KBM-7 (cell line): Measurements from ENCODE around the gene BABAM1.
"Not testable (repeated sequence)": the region's sequence is repeated elsewhere in the genome, so short reads cannot be mapped to it uniquely, and the experiment has no call there.

Source experiments
- DNase-seq: peaks from one replicate; pipeline ENCODE4 v3.0.0-alpha.2; 2015
- in situ Hi-C: fragments of 300-500 bp; cut with MboI; formaldehyde crosslinking; loops from 2 replicates; pipeline ENCODE4 v1.14.3; 2020; ENCODE audit warnings: low sequenced_read_pairs, low pct_unique_long_range_greater_than_20kb, mixed read lengths

Gene BABAM1

GRCh38 chr19:17294051-17294891, 27.0 kb downstream of the BABAM1 start:
- peak; percentile 53 for DNase-seq
- in situ Hi-C loops = no loop called here

GRCh38 chr19:17295551-17295950, 28.3 kb downstream of the BABAM1 start:
- in situ Hi-C loops, DNase-seq: not testable (repeated sequence)

GRCh38 chr19:17296273-17296672, 29.0 kb downstream of the BABAM1 start:
- in situ Hi-C loops = no loop called here
- no peak for DNase-seq

GRCh38 chr19:17296976-17297375, 29.7 kb downstream of the BABAM1 start:
- no peak for DNase-seq
- in situ Hi-C loops = no loop called here

- in situ Hi-C loops = no loop called here
- no peak for DNase-seq
These were observed 33.9 kb downstream of the BABAM1 start for GRCh38 chr19:17300992-17301619.

GRCh38 chr19:17302391-17303166, 35.3 kb downstream of the BABAM1 start:
- in situ Hi-C loops = no loop called here
- DNase-seq = peak; percentile 46

GRCh38 chr19:17303167-17303939, 36.1 kb downstream of the BABAM1 start, which contains the start of gene ABHD8:
Gene ABHD8 (minus strand): TSS chr19:17303425. CDS start chr19:17301616, 1,809 bp downstream.
- DNase-seq = peak; percentile 92
- in situ Hi-C loops = no loop called here

- in situ Hi-C loops = no loop called here
- no peak for DNase-seq
These were observed 36.7 kb downstream of the BABAM1 start for GRCh38 chr19:17303940-17304267.

- no peak for DNase-seq
- in situ Hi-C loops = no loop called here
These were observed 37.4 kb downstream of the BABAM1 start for GRCh38 chr19:17304386-17305215.

GRCh38 chr19:17305216-17305516, 37.9 kb downstream of the BABAM1 start:
- in situ Hi-C loops = no loop called here

GRCh38 chr19:17305517-17306284, 38.5 kb downstream of the BABAM1 start, which contains the start of gene MRPL34:
Gene MRPL34 (plus strand): TSS chr19:17305872. CDS start chr19:17305893, 21 bp downstream.
- in situ Hi-C loops = no loop called here
- DNase-seq = peak; percentile 99

More at GRCh38 chr19:17305216-17305516, 37.9 kb downstream of the BABAM1 start:
- no peak for DNase-seq

- in situ Hi-C loops = no loop called here
- no peak for DNase-seq
These were observed 39.1 kb downstream of the BABAM1 start for GRCh38 chr19:17306285-17306714.

- no peak for DNase-seq
- in situ Hi-C loops = no loop called here
These were observed 40.7 kb downstream of the BABAM1 start for GRCh38 chr19:17307876-17308377.

- in situ Hi-C loops = no loop called here
- DNase-seq = peak; percentile 99
These were observed 42.1 kb downstream of the BABAM1 start, which contains the start of gene DDA1 for GRCh38 chr19:17309198-17309964. Gene DDA1 (plus strand): TSS chr19:17309563. CDS start chr19:17309655, 92 bp downstream.

GRCh38 chr19:17309965-17310461, 42.8 kb downstream of the BABAM1 start:
- in situ Hi-C loops = no loop called here
- no peak for DNase-seq

GRCh38 chr19:17311455-17312188, 44.4 kb downstream of the BABAM1 start:
- DNase-seq = no peak
- in situ Hi-C loops = no loop called here
